ENCODE measurements around the gene TMEM87B. TPM values are rescaled to one million over a fixed set of nuclear protein-coding genes. Genes with fewer than 3 reads are reported as not detected.
A peak's percentile ranks its signal among the peaks of the same experiment; 100 is the strongest.

TMEM87B gene
- total RNA-seq, 1 experiment from 2014 or later, result 14.8 TPM

GRCh38 chr2:112121682-112122254 is 66.7 kb downstream of the TMEM87B start (continued):
- TF ChIP-seq ZBTB33 (IDR thresholded peaks at IDR 0.05; ENCODE audit: extremely low read depth, insufficient replicate concordance, low read length) (no peak), ATF3 (IDR thresholded peaks at IDR 0.05) (no peak), ZNF274 (IDR thresholded peaks at IDR 0.05; ENCODE audit: low read depth, low read length) (no peak), FOSL1 (IDR thresholded peaks at IDR 0.05; ENCODE audit: low read depth) (no peak), CTCF (IDR thresholded peaks at IDR 0.05 in 2 of 3, conservative IDR thresholded peaks at IDR 0.05 in 1 of 3; ENCODE audit: borderline replicate concordance in 1 of 3, insufficient read depth in 1 of 3, low read depth in 2 of 3, low read length in 2 of 3) (peak; percentile 58 to 78 (median 71); a peak in 5 of 6 replicates), POLR2A (IDR thresholded peaks at IDR 0.05; ENCODE audit: borderline replicate concordance, extremely low read depth, insufficient read depth, insufficient read length) (no peak), ELF1 (IDR thresholded peaks at IDR 0.05; ENCODE audit: borderline replicate concordance, low read depth) (no peak)

GRCh38 chr2:112129060-112129459 is 74.0 kb downstream of the TMEM87B start:
- no peak for ATAC-seq
- no peak overlapping the region for H3K4me3 ChIP-seq (replicated peaks in 1 of 2; ENCODE audit: low read depth in 1 of 2, low read length in 2 of 2)
- H3K4me1 ChIP-seq (ENCODE audit: control insufficient read depth in 1 of 2, insufficient read depth in 2 of 2, low read length in 2 of 2), result no peaks in the 10 kb centered on the region
- ChIA-PET CTCF (interaction anchor here (1.1 kb wide), 1 partner anchor 11 kb away, joined by 3 read pairs; no protein-coding TSS in a partner anchor), POLR2A (no interaction called here), RAD21 (ENCODE audit: low non-redundant PET in 1 of 2, low total read pairs in 2 of 2, uncharacterized antibody in 2 of 2, unreplicated experiment in 2 of 2) (no interaction called here)
- H4K20me1 ChIP-seq (ENCODE audit: insufficient read depth), result no peaks in the 10 kb centered on the region
- no peak overlapping the region for H3K4me2 ChIP-seq (ENCODE audit: low read length)
- intact Hi-C loops (cut with micrococcal nuclease), result no loop called here
- H2AFZ ChIP-seq (ENCODE audit: low read depth, low read length, poor library complexity, severe bottlenecking), result no peak overlapping the region
- no peak overlapping the region for H3K9ac ChIP-seq (ENCODE audit: low read length)
- H3K36me3 ChIP-seq (ENCODE audit: control insufficient read depth in 1 of 2, insufficient read depth in 2 of 2, low read length in 2 of 2), result no peaks in the 10 kb centered on the region
- no peaks in the 10 kb centered on the region for H3K79me2 ChIP-seq (ENCODE audit: insufficient read depth, low read length)
- H3K9me2 ChIP-seq (ENCODE audit: insufficient read depth), result no peaks in the 10 kb centered on the region
- no peak for DNase-seq (ENCODE audit: low read depth, low spot score)
- BruUV-seq (replicated peaks), result no TSS peak
- no peak overlapping the region for H3K27ac ChIP-seq (ENCODE audit: low read depth, low read length)
- H3K27me3 ChIP-seq (ENCODE audit: insufficient read depth, low read length), result no peaks in the 10 kb centered on the region
- H3K9me3 ChIP-seq (ENCODE audit: control insufficient read depth in 1 of 2, insufficient read depth in 1 of 2, low read depth in 1 of 2, low read length in 2 of 2), result no peaks in the 10 kb centered on the region; a peak in 1 of 4 replicates
- TF ChIP-seq SP1 (IDR thresholded peaks at IDR 0.05; ENCODE audit: low read depth) (no peak), POLR2AphosphoS5 (IDR thresholded peaks at IDR 0.05; ENCODE audit: low read depth, low read length) (no peak), CEBPB (IDR thresholded peaks at IDR 0.05; ENCODE audit: low read depth) (no peak), ATF3 (IDR thresholded peaks at IDR 0.05) (no peak), MAX (IDR thresholded peaks at IDR 0.05) (no peak), TCF7L2 (IDR thresholded peaks at IDR 0.05; ENCODE audit: borderline replicate concordance, extremely low read depth, insufficient read depth, insufficient read length) (no peak), EGR1 (IDR thresholded peaks at IDR 0.05; ENCODE audit: low read depth) (no peak), REST (IDR thresholded peaks at IDR 0.05; ENCODE audit: low read depth) (no peak), FOSL1 (IDR thresholded peaks at IDR 0.05; ENCODE audit: low read depth) (no peak), YY1 (IDR thresholded peaks at IDR 0.05; ENCODE audit: extremely low read depth, insufficient replicate concordance, low read depth, low read length) (no peak)

Data from HCT116 (cell line).